HG03378 (cell line): Measurements from ENCODE around the gene ELOVL6.
"Not testable (repeated sequence)": the region's sequence is repeated elsewhere in the genome, so short reads cannot be mapped to it uniquely, and the experiment has no call there.

Experiments
- ATAC-seq: cut with Tn5 transposase; IDR thresholded peaks from one replicate; pipeline ENCODE4 v1.9.1; 2021; ENCODE audit warnings: mild to moderate bottlenecking, moderate library complexity; ENCODE audit not compliant: unreplicated experiment

Gene ELOVL6

DNA sequence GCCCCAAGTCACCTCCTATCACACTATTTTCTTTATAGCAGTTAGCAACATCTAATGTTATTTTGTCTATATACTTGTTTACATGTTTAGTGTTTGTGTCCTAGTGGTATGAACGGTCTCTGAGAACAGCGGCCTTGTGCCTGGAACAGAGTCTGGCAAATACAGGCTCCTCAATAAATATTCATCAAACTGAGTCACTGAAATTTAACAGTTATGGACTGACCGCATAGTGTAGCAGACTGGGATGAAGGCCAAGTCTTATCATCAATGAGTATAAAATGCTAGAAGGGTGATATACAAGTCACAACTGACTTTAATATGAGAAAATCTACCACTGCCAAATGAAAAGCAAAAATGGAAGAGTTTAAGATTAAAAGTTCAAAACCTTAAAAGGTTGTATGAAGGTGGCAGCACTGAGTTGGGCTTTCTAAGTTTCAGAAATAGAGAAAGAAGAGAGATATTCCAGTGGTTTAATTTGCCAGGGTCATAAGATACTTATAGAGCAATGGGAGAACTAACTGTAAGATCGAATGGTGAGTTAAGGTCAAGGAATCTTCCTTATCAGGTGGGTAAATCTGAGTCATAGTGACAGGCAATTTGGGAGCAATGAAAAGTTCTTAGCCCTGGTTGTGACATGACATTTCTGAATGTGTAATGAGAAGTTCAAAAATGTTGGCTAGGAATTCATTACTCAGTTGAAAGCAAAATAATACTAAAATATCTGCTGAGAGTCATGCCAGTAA is 34.9 kb downstream of the ELOVL6 start:
- no peak for ATAC-seq

DNA sequence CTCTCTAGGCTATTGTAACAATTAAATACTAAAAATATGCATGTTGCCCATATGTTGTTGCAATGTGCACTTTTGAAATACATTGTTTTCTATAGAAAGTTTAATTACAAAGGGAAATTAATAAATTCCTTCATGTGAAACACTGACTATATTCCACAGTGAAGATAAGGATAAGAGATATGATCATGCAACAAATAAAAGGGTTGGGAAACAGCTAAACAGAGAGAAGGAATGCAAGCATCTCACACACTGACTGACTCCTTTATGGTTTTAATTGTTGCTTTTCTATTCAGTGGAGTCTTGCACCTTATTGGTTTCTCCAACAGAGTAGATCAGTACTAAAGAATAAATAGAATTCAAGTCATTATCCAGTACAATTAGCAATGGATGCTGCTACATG is 37.8 kb downstream of the ELOVL6 start:
- no peak for ATAC-seq

DNA sequence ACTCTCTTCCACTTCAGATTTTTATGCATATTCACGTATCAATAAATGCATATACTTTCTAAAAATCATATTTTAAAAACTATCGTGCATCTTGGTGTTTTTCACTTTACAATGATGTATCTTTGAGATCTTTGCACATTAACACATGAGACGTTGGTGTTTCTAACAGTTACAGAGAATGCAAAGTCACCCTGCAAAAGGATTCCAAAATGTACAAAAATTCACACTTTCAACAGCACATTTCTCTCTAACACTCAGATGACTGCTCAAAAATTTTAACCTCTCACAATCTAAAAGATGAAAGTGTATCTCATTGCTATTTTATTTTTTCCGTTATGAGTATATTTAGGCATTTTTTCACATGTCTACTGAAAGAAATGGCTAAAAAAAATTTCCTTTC is 38.9 kb downstream of the ELOVL6 start:
- no peak for ATAC-seq

DNA sequence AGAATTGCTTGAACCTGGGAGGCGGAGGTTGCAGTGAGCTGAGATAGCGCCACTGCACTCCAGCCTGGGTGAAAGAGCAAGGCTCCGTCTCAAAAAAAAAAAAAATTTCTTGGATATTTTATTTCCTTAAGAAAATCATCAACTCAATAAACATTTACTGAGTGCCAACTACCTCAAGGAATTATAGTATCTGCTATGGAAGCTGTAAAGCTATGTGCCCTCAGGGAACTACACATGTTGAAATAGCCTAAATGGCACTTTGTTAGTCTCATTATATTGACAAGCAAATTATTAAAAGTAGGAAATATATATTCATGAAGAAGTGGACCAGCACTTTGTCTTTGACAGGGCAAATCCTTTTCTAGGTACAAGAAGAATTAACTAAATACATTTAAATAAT is 40.8 kb downstream of the ELOVL6 start:
- ATAC-seq = no peak

DNA sequence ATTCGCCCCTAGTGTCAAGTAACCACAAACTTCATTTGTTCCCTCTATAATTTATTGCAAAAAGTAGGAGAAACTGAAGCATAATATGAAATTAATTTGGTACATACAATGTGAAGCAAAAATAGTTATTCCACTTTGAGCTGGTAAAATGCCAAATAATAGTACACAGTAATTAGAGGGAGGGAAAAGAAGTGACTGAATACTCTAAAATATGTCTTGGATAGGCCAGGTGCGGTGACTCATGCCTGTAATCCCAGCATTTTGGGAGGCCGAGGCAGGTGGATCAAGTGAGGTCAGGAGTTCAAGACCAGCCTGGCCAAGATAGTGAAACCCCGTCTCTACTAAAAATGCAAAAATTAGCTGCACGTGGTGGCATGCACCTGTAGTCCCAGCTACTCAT is 41.2 kb downstream of the ELOVL6 start:
- not testable (repeated sequence) for ATAC-seq

DNA sequence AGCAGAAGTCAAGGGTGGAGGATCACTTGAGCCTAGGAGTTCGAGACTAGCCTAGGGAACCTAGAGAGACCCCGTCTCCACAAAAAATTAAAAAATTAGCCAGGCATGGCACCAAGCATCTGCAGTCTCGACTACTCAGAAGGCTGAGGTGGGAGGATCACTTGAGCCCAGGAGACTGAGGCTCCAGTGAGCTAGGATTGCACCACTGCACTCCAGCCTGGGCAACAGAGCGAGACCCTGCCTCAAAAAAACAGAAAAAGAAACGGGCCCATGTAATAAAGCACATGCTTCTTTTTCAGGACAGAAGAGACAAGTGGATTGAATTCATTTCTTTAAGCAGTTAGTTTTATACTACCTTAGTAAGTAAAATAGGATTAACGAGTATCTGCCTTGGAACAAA is 42.0 kb downstream of the ELOVL6 start:
- no peak for ATAC-seq

DNA sequence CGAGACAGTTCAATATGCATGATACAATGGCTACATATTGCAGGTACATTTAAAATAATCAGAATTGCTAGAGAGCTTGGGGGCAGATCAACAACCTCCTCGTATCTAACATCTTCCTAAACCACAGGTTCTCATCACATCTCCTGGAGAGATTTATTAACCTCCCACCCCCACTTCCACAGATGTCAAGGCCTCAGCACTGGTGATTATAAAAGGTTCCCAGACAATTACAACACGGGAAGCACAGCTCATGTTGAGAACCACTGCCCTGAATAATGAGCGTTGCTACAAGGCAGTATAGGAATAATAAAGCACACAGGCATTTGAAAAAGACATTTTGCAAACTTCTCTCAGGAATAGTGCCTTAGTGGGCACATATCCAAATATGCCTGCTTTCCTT is 42.8 kb downstream of the ELOVL6 start:
- ATAC-seq = no peak

DNA sequence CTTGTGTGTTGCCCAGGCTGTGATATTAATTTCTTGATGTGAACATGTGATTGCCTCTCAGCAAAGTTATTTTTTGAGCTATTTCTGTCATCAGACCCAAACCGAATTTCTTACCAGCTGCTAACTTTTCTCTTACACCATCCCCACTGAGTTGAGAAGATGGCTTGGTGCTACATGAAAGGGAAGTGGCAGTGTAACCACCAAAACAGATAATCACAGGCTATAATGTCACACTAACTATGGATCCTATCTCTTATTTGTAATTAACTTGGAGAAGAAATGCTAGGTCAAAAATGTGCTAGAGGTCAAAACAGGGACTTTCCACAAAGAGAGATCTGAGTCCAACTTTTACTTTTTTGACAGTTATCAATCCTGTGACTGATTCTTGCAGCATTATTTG is 43.8 kb downstream of the ELOVL6 start:
- ATAC-seq = no peak

DNA sequence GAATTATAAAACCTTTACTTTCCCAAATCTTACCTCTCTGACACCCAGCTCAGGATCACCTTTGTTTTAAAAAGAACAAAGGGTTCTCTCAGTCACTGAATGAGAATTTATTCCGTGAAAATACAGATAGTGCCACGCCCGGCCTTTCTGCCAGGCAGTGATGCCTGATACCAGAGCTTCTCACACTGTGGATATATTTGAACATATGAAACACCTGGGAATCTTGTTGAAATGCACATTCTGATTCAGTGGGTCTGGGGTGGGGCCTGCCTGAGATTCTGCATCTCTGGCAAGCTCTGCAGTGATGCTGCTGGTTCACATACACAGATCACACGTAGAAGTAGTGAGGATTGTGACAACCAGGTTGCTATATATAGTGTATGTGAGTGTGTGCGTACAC is 46.0 kb downstream of the ELOVL6 start:
- ATAC-seq = no peak

DNA sequence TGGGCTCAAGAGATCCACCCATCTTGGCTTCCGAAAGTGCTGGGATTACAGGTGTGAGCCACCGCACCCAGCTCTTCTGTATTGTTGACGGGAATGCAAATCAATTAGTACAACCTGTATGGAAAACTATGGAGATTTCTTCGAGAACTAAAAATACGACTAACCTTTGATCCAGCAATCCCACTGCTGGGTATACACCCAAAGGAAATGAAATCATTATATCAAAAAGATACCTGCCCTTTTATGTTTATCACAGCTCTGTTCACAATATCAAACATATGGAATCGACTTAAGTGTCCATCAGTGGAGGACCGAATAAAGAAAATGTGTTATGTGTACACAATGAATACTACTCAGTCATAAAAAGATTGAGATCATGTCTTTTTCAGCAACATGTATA is 49.3 kb downstream of the ELOVL6 start:
- no peak for ATAC-seq

DNA sequence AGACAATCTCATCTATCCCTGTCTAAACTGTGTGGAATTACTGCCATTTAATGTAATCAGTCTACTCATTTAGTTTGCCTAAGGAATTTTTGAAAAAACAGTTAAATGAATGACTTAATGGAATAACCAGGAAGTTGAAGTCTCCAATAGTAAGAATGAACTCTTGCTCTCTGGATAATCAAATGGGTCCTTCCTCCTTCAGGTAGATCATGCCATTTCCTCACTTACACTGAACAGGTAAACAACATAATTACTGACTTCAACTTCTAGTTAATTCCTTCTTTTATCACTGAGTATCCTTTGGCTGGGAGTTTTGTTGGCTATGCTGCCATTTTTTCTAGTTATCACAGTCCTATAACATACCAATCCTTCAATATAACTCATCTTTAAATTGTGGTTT is 56.0 kb downstream of the ELOVL6 start:
- no peak for ATAC-seq

DNA sequence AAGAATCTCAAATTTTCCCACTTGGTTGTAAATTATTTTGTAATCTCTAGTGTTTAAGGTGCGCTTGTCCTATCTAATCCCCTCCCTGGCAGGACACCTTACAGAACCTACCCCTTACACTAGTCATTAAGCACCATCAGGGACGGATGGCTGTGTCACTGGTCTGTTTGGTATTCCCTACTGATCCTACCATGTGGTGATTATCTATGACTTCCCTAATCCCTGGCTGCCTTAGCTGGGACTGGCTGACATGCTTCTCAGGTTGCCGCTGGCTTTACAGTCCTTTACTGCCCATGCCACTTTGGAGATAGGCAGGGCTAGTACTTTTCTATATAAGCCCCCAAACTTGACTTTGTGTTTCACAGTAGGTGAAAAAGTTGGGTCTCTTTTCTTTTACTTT is 58.6 kb downstream of the ELOVL6 start:
- ATAC-seq = no peak

DNA sequence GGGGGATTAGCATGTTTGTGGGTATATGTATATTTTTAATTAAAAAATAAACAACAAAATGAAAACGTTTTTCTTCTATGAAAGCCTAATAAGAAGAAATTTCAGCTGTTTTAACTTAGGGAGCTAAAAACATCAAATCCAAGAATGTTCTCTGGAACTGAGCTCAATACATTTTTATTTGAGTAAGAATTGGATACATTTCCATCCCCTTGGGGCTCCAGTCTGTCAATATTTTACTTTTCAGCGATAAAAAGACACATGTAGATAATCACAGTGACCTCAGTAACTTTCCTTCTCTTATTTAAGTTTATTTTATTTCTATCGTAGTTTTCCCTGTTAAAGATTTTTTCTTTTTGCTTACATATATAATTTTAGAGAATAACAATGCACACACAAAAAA is 59.3 kb downstream of the ELOVL6 start:
- ATAC-seq = no peak

DNA sequence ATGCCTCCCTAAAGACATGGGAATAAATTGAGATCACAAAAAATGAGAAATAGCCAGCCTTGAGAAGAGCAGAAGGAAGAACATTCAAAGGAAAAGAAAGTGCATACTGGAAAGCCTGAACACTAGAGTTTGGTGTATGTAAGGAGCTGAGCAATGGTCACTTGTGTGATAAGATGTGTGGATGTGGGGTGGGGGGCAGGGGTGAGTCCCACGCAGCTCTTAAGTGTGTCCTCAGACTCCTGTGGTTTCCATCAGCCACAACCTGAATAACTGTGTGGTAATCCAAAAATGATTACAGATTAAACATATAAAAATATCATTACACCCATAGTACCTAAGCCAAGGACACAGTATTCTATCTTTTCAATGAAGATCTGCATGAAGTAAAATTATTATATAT is 59.9 kb downstream of the ELOVL6 start:
- no peak for ATAC-seq

DNA sequence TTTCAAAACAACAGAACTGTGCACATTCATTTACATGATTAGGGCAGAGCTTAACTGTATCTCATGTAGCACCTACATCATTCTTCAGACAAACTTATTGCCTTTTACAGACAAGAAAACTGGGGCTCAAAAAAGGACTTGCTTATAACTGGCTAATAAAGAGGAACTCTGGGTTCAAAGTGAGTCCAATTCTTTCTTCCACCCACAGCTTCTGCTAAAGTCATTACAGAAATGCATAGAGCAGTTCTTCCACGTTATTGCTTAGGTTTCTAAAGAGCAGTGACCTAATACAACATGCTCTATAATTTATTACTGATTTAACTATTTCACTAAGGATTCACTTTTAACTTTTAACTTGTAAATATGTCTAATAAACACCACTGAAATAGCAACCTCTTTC is 60.6 kb downstream of the ELOVL6 start:
- no peak for ATAC-seq

DNA sequence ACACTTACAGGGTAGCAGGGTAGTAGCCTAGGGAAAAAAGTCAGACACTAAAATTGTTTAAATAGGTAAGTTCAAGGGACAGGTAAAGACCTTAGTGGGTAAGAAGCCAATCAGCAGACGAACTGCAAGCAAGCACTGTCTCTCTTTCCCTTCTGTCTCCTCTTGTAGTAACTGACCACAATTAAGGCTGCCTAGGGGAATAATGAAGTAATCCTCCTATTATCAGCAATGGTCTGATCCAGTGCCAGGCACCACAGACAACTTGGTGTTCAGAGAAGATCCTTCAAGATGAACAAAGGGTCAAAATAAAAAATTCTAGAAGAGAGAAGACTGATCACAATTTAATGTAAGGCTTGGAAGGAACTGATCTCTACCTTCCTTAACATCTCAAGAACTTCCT is 62.9 kb downstream of the ELOVL6 start:
- no peak for ATAC-seq

DNA sequence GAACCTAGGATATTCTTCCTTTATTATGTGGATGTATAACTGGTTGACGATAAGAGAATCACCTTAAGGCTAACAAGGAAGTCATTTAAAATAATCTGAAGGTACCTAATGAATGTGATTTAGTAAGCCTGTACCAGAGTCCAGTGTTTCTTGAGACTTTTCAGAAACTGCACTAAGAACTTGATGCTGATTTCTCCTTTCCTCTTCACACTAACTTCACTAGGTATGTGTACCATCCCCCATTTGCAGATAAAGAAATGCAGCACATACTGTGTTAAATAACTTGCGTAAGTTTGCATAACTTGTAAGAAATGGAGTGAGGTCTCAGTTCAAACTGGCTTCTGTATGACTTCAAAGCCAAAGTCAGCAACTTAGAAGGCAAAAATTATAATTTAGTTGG is 63.3 kb downstream of the ELOVL6 start:
- no peak for ATAC-seq

DNA sequence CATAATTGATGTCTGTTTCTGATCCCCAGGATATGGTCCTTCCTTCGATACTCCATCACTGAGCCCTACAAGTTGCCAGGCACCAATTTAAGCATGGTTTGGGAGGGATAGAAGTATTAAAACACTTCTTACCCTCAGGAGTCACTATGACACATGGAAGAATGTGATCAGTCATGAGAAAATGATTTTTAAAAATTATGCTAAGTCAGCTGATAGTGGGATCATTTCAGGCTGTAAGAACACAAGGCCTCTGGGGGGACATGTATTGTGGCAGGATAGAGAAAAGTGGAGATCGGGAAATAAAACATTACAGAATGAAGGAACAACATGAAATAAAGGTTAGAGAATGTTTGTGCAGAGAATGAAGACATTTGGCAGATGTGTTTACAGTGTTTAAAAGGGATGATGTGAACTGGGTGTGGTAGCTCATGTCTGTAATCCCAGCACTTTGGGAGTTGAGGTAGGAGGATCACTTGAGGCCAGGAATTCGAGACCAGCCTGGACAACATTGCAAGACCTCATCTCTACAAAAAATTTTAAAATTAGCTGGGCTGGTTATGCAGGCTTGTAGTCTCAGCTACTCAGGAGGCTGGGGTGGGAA is 64.0 kb downstream of the ELOVL6 start:
- ATAC-seq = no peak

DNA sequence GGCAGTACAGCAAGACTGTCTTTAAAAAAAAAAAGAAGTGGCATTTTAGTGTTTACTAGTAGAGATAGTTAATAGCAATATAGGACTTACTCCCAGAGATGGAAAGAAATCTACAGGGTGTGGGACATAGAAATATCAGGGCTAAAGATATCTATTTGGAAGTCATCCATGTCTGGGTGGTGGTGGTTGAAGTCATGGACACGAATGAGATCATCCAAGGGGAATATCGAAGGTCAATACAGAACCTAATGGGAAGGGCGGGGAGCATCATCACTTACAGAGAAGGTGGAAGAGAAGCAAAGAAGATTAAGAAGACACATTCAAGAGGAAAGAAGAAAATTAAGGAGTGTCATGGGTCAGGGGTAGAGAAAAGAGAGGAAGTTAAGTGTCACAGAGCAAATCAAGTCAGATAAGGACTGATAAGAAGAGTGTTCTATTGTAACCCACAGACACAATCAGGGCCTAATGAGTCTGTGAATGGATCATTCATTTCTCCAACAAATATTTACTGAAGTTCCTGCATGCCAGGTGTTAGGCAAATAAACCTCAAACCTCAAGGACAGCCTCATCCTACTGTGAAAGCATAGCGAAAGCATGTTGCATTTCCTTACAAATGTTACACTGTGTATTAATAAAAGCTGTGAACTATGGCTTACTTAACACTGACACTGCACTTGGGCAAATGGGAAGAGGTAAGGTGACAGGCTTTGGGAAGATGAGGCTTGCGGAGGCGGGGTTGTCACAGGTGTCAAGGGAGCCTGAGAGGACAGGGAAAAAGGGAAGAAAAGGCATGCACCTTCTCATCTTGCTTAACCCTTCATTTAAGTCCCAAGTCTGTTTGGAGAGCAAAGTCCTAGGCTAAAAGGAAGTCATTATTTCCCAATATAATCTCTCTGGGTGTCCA is 65.3 kb downstream of the ELOVL6 start:
- no peak for ATAC-seq

DNA sequence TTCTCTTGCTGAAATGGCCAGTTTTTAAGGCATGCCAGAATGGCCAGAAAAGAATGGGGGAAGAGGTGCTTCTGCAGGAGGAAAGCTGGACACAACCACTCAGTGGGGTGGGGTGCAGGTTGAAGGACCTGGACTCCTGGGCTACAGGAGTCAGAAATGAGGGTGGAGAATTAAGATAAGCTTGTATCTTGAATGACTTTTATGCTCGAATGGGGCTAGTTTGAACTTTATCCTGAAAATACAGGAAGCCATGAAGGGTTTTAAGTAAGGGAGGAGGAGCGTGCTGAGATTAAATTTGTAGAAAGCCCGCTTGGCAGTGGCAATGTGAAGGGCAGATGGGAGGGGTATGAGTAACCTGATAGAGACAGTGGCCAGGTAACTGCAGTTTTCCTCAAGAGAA is 66.5 kb downstream of the ELOVL6 start:
- no peak for ATAC-seq

DNA sequence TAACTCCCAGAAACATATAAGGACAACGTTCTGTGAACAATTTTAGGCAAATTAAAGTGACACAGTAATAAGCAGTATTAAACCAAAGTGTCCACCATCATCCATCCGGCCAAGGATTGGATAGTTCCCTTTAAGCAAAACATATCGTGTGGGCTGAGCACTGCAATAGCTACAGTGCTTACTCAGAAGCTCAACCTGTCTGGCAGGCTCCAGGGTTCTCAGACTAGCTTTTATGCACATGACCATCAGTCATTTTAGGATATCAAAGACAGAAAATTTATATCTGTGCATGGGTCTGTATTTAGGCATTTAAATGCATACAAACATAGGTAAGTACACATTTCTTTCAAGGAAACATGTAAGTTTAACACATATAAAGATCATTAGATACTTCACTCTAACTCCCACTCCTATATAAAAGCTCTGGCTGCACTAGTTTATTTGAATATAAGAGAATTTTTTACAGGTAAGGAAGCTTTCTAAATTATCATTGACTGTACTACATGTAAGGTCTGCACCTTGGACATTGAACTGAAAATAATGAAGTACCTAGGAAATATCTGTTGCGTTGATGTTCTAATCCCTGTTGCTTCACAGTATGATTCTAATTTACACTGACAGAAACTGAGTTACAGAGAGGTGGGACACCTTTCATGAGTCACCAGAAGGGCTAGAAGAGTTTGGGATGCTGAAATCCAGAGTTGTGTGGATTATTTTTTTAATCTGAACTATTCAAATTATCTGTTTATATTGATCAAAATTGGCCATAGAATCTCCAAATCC is 67.6 kb downstream of the ELOVL6 start:
- no peak for ATAC-seq
